ENCODE measurements around the gene SLC16A3. TPM values are rescaled to one million over a fixed set of nuclear protein-coding genes. Genes with fewer than 3 reads are reported as not detected.
A peak's percentile ranks its signal among the peaks of the same experiment; 100 is the strongest.

SLC16A3 gene
- total RNA-seq, 1 donor from 2014 or later: 21.0 TPM

GRCh38 chr17:82231312-82231561 lies 2.4 kb downstream of the SLC16A3 start:
- Histone ChIP-seq H3F3A (ENCODE audit: low read depth) (peaks cover 39% of the 10 kb centered on the region), H2AFZ (replicated peaks) (no peak overlapping the region), H4K20me1 (ENCODE audit: low read depth) (peaks cover 58% of the 10 kb centered on the region), H3K27me3 (peaks cover 63% of the 10 kb centered on the region), H3K9me3 (ENCODE audit: low read depth) (no peaks in the 10 kb centered on the region), H3K36me3 (no peaks in the 10 kb centered on the region), H3K4me1 (peaks cover 30% of the 10 kb centered on the region), H3K27ac (no peak overlapping the region), H3K9ac (no peak overlapping the region), H3K79me2 (ENCODE audit: low read depth) (no peaks in the 10 kb centered on the region), H3K4me3 (peak overlapping the region; percentile 56), H3K4me2 (peak overlapping the region; percentile 90)
- no peaks in the 10 kb centered on the region for H3K36me3 Mint-ChIP-seq
- H3K9me3 Mint-ChIP-seq: no peaks in the 10 kb centered on the region
- DNase-seq (ENCODE audit: low spot score): no peak
- peaks cover 8% of the 10 kb centered on the region for H3K4me1 Mint-ChIP-seq
- H3K27me3 Mint-ChIP-seq (ENCODE audit: insufficient read depth, low read depth): peaks cover 18% of the 10 kb centered on the region
- peak; percentile 44 for TF ChIP-seq EZH2 (IDR thresholded peaks at IDR 0.05)
- TF ChIP-seq CTCF (IDR thresholded peaks at IDR 0.05): no peak
- H3K27ac Mint-ChIP-seq: no peak overlapping the region
- no peak overlapping the region for H3K4me3 Mint-ChIP-seq

GRCh38 chr17:82231562-82232321 lies 2.9 kb downstream of the SLC16A3 start:
- H3K4me3 Mint-ChIP-seq: peak overlapping the region; percentile 24

GRCh38 chr17:82232322-82232820 lies 3.5 kb downstream of the SLC16A3 start:
- Mint-ChIP-seq H3K27ac (no peak overlapping the region), H3K27me3 (ENCODE audit: insufficient read depth, low read depth) (peaks cover 17% of the 10 kb centered on the region), H3K4me3 (no peak overlapping the region), H3K4me1 (peaks cover 8% of the 10 kb centered on the region), H3K9me3 (no peaks in the 10 kb centered on the region), H3K36me3 (no peaks in the 10 kb centered on the region)
- no peaks in the 10 kb centered on the region for H3K9me3 ChIP-seq (ENCODE audit: low read depth)
- peaks cover 33% of the 10 kb centered on the region for H3K4me1 ChIP-seq
- H3K79me2 ChIP-seq (ENCODE audit: low read depth): no peaks in the 10 kb centered on the region
- H3K4me2 ChIP-seq: peak overlapping the region; percentile 90
- H4K20me1 ChIP-seq (ENCODE audit: low read depth): peaks cover 69% of the 10 kb centered on the region
- no peak overlapping the region for H3K27ac ChIP-seq
- DNase-seq (ENCODE audit: low spot score): no peak
- peaks cover 52% of the 10 kb centered on the region for H3K27me3 ChIP-seq
- TF ChIP-seq EZH2phosphoT487 (IDR thresholded peaks at IDR 0.05): no peak
- no peak for TF ChIP-seq EZH2 (IDR thresholded peaks at IDR 0.05)
- no peak for TF ChIP-seq CTCF (IDR thresholded peaks at IDR 0.05)
- peak overlapping the region; percentile 56 for H3K4me3 ChIP-seq
- H2AFZ ChIP-seq (replicated peaks): no peak overlapping the region
- H3K9ac ChIP-seq: no peak overlapping the region
- no peaks in the 10 kb centered on the region for H3K36me3 ChIP-seq
- peaks cover 39% of the 10 kb centered on the region for H3F3A ChIP-seq (ENCODE audit: low read depth)

More at GRCh38 chr17:82231562-82232321, 2.9 kb downstream of the SLC16A3 start:
- Histone ChIP-seq H3K9me3 (ENCODE audit: low read depth) (no peaks in the 10 kb centered on the region), H3F3A (ENCODE audit: low read depth) (peaks cover 39% of the 10 kb centered on the region), H3K79me2 (ENCODE audit: low read depth) (no peaks in the 10 kb centered on the region), H3K27ac (no peak overlapping the region), H3K4me1 (peaks cover 33% of the 10 kb centered on the region), H3K36me3 (no peaks in the 10 kb centered on the region), H3K4me3 (peak overlapping the region; percentile 56), H3K9ac (no peak overlapping the region), H3K4me2 (peak overlapping the region; percentile 90), H3K27me3 (peaks cover 58% of the 10 kb centered on the region), H4K20me1 (ENCODE audit: low read depth) (peaks cover 63% of the 10 kb centered on the region), H2AFZ (replicated peaks) (peak overlapping the region; percentile 7)
- H3K9me3 Mint-ChIP-seq: no peaks in the 10 kb centered on the region
- H3K27ac Mint-ChIP-seq: no peak overlapping the region
- H3K4me1 Mint-ChIP-seq: peaks cover 8% of the 10 kb centered on the region
- H3K36me3 Mint-ChIP-seq: no peaks in the 10 kb centered on the region
- DNase-seq (ENCODE audit: low spot score): peak; percentile 76
- H3K27me3 Mint-ChIP-seq (ENCODE audit: insufficient read depth, low read depth): peaks cover 20% of the 10 kb centered on the region
- TF ChIP-seq EZH2 (IDR thresholded peaks at IDR 0.05) (peak; percentile 39), CTCF (IDR thresholded peaks at IDR 0.05) (no peak)

Measured in neural progenitor cell (in vitro differentiated cells).